Globus pallidus (tissue), 1 donor: ENCODE measurements around the gene LMTK2.

Experiments
- DNase-seq: peaks from one replicate; pipeline ENCODE4 v3.0.0-alpha.2; 2015; ENCODE audit warnings: low spot score

LMTK2 gene

DNA sequence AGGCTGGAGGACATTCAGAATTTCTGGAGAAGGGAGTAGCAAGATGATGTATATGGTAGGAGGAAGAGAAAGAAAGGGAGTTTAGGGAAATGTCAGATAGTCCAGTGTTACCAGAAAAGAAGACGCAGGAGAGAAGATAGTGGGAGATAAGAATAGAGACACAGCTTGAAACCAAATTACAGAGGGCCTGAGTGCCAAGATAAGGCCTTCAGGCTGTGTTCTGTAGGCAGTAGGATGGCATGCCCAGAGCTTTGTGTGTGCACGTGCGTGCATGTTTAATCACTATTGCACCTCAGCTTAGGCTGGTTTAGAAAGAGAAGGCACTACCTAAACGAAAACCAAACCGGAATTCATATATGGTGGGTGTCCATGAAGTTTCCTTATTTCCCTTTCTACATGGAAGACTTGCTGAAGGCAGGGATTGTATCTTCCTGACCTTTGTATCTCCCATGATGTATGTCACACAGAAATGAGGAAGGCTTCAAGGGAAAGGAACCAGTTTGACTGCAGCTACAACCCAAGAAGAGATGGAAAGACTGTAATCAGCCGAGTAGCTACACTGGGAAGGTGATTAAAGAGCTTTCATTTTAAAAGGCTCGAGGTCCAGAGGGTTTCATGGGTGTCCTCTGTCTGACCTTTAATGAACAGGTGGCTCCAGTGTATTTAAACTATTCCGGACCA lies 68.7 kb downstream of the LMTK2 start:
- DNase-seq, result no peak

DNA sequence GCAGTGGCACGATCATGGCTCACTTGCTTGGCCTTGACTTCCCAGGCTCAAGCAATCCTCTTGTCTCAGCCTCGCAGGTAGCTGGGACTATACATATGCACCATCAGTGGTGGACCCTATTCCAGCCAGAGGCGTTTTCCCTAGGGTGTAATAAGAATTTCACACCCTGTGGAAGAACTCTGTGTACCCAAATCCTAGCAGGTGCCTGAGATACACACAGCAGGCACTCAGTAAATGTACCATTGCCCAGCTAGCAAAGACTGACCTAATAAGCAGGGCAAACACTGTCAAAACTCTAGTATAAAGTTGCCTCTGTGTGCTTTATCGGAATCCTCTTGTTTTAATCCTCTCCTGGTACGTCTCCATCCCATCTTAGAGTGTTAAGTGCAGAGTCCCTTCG lies 70.9 kb downstream of the LMTK2 start:
- DNase-seq, result no peak

- peak; percentile 76 for DNase-seq
These were observed 71.7 kb downstream of the LMTK2 start for GRCh38 chr7:98178321-98178720.

- no peak for DNase-seq
These were observed 72.3 kb downstream of the LMTK2 start for GRCh38 chr7:98178762-98179490.

- DNase-seq, result no peak
These were observed 74.1 kb downstream of the LMTK2 start for GRCh38 chr7:98180751-98181150.

DNA sequence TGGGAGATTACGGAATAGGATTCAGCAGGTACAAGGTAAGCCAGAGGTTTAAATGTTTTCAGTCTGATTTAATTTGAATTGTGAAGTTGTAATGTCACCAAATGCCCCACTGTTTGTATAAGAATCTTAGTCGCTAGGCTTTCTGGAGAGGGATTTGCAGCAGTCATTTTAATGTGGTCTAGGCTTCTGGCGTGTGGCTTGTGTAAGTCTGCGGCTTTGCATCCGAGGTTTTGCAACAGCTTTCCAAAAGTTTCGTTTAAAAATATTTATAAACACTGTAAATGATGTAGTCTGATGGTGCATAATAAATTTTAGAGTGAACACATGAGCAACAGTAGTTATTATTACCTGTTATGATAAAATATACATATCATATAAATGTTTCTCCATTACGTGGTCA lies 78.4 kb downstream of the LMTK2 start:
- no peak for DNase-seq

- no peak for DNase-seq
These were observed 79.9 kb downstream of the LMTK2 start for GRCh38 chr7:98186452-98187137.

DNA sequence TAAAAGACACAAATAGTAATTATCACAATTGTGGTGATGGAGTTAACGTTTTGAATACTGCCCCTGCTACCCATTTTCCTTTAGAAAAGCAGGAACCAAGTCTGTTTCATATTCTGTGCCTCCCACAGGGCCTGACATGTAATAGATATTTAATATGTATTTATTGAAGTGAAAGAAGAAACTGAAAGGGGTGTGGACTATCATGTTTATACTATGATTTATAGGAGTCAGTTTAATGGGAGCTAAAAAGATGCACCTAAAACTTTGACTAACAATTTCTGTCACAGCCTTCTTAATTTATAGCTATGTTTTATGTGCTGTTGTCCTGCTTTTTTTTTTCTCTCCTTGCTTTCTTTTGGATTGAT lies 80.5 kb downstream of the LMTK2 start:
- no peak for DNase-seq

- no peak for DNase-seq
These were observed 82.9 kb downstream of the LMTK2 start for GRCh38 chr7:98189559-98189958.

- DNase-seq, result no peak
These were observed 85.2 kb downstream of the LMTK2 start for GRCh38 chr7:98191668-98192431.

DNA sequence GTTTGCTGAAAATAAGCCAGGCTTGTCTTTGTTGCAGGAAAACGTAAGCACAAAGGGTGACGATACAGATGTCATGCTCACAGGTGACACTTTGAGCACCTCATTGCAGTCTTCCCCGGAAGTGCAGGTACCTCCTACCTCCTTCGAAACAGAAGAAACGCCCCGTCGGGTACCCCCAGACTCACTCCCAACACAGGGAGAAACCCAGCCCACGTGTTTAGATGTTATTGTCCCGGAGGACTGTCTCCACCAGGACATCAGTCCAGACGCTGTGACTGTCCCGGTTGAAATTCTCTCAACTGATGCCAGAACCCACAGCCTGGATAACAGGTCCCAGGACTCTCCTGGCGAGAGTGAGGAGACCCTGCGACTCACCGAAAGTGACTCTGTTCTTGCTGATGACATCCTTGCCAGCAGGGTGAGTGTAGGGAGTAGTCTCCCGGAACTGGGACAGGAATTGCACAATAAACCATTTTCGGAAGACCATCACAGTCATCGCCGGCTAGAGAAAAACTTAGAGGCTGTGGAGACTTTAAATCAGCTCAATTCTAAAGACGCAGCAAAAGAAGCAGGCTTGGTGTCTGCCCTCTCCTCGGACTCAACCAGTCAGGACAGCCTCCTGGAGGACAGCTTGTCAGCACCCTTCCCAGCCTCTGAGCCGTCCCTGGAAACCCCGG lies 86.3 kb downstream of the LMTK2 start:
- no peak for DNase-seq

- DNase-seq, result no peak
These were observed 87.0 kb downstream of the LMTK2 start for GRCh38 chr7:98193474-98194180.

DNA sequence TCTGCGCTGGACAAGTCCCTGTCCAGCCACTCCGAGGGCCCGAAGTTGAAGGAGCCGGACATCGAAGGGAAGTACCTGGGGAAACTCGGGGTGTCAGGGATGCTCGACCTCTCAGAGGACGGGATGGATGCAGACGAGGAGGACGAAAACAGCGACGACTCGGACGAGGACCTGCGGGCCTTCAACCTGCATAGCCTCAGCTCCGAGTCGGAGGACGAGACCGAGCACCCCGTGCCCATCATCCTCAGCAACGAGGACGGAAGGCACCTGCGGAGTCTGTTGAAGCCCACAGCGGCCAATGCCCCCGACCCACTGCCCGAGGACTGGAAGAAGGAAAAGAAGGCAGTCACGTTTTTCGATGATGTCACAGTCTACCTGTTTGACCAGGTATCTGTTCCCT lies 87.5 kb downstream of the LMTK2 start:
- DNase-seq, result no peak

- DNase-seq, result peak; percentile 24
These were observed 88.2 kb downstream of the LMTK2 start for GRCh38 chr7:98194672-98195457.

DNA sequence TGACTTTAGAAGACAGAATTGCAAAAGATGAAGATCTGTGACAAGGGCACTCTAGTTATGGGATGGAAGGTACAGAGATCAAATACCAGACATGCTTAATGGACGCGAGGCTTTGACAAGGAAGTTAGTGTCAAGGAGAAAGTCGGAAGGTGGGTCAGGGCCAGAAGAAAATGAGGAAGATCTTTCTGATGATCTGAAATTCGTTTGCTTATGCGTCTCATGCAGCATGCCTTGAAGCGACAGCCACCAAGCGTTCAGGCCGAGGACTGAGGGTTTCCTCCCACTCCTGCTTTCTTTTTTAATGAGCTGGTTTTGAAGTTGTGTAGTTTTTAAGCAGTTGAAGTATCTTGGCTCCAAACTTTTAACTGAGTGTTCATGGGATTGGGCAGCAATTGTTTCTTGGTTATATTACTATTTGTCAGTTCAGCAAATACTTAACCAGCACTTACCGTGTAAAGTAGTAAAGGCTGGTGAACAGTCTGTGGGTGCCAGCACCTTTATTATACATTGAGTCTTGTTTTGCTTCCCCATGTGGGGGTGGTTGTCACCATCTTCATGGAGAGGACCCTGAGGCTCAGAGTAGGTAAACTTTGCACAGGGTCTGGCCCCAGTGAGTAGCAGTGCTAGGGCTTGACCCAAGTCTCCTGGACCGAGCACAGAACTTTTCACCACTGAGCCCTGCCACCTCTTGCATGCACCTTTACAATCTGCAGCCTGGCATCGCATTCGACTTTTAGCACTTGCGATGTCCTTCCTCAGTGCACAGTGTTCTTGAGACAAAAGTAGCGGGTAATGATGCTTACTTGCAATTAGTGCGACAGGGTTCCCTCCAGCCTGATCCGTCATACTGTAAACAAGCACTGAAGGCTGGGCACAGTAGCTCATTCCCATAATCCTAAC lies 90.3 kb downstream of the LMTK2 start:
- DNase-seq, result no peak

DNA sequence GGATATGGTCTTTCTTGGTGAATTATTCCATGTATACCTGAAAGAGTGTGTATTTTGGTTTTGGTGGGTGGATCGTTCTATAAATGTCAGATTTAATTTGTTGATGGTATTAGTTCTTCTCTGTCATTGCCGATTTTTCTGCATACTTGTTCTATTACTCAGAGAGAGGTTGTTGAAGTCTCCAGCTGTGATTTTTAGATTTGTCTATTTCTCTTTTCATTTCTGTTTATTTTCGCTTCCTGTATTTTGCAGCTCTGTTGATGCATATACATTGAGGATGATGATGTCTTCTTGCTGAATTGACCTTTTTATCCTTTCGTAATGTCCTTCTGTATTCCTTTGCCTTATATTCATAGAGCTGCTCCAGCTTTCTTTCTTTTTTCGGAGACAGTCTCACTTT lies 92.5 kb downstream of the LMTK2 start:
- DNase-seq, result no peak

DNA sequence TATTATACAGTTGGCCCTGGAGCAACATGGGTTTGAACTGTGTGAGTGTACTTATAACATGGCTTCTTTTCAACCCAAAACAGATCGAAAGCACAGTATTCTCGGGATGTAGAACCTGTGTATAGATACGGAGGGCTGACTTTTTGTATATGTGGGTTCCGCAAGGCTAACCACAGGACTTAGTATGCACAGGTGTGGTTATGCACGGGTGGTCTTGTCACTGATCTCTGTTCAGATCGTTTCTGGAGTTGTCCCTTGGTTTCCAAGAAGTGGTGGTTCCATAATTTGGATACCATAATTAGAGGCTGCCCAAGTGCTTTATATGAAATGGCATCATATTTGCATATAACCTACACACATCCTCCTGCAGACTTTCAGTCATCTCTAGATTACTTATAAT lies 93.7 kb downstream of the LMTK2 start:
- DNase-seq, result no peak

- no peak for DNase-seq
These were observed 95.9 kb downstream of the LMTK2 start for GRCh38 chr7:98202367-98203195.
